ENCODE measurements around the gene PITPNM1.

PITPNM1 gene

GRCh38 chr11:67503119-67504004, 1.8 kb downstream of the PITPNM1 start:
- no peak for DNase-seq (ENCODE audit: low spot score)

DNA sequence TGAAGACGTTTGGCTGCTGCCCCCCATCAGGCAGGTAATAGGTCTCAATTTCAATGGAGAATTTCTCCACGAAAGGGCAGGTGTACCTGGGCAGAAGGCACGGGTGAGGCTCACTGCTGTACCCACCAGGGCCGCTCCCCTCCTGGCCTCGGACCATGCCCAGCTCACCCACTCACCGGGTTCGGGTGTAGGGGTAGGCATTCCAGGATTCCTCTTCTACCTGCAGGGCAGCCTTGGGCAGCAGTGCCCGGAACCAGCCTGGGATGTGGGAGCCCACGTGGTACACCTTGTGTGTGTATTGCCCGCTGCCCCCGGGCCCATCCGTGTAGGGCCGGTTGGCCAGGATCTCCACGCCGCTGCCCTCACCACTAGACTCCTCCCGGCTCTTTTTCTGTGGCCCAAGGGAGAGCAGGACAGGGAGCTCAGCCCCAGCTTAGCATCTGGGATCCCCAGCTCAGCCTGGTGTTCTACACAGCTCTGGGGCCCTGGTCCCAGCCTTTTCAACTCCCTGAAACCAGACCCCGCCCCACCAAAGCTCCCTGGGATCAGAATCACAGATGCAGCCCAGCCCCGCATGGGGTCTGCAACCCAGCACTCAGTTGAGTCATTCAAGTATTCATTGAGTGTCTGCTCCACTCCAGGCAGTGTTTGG, 2.7 kb downstream of the PITPNM1 start:
- no peak for DNase-seq (ENCODE audit: low spot score)

GRCh38 chr11:67501854-67502253, 3.3 kb downstream of the PITPNM1 start:
- DNase-seq (ENCODE audit: low spot score): no peak

GRCh38 chr11:67500831-67501715, 4.1 kb downstream of the PITPNM1 start:
- no peak for DNase-seq (ENCODE audit: low spot score)

DNA sequence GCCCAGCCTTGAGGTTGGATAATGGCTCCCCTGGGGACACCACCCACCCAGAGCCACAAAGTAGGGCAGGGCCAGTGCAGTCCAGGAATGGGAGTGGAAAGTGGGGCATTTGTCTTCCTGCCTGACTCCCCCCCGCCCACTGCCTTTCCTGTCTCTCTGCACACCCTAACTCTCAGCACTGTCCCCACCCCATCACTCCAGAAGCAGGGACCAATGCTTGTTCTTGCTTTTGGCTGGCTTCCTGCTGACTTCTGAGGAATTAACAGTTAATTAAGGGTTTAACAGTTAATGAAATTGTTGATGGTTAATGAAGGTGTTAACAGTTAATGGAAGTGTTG, 4.7 kb downstream of the PITPNM1 start:
- no peak for DNase-seq (ENCODE audit: low spot score)

DNA sequence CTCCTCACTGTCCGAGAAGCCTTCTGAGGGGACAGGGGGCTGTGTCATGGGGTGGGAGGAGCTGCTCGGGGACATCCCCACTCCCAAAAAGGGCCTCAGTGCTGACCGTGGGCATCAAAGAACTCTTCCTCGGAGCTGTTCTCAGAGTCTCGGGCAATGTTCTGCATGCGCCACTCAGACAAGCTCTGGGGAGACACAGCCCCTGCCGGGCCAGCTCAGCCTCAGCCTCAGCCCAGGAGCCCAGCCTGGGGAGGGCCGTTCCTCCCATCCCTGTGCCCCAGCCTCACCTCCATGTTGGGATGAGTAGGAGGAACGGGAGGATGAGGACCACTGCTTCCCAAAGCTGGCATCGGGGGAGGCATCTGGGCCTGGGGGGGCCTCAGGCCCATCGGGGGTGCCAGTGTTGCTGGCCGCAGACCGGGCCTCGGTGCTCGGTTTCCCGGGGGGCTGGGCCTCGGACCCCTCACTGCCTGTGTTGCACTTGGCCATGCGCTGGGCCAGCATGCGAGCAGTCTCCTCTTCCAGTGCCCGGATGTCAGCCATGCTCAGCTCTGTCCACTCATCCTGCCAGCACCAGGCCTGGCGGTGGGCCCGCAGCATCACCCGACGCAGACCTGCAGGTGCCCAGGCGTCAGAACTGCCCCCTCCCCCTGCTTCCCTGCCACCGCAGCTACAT, 5.2 kb downstream of the PITPNM1 start:
- no peak for DNase-seq (ENCODE audit: low spot score)

DNA sequence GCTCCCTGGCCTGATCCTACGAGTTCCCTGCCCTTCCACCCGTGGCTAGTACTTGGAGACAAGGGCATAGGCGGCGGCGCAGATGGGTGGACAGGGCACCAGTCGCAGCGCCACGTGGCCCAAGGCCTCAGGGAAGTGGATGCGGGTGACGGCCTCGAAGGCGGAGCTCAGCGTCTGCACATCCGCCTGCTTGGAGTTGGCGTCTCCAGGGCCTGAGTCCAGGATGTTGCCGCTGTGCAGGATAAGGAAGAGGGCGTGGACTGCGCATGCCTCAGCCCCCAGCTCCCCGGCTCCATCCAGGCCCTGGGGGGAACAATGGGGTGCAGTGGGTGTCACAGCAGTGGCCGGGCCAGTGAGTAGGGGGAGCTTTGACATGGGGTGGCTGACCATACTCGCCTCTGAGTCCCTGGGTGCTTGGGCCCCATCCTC, 6.6 kb downstream of the PITPNM1 start:
- no peak for DNase-seq (ENCODE audit: low spot score)

- no peak for DNase-seq (ENCODE audit: low spot score)
Observed at GRCh38 chr11:67497656-67498291, 7.4 kb downstream of the PITPNM1 start.

DNA sequence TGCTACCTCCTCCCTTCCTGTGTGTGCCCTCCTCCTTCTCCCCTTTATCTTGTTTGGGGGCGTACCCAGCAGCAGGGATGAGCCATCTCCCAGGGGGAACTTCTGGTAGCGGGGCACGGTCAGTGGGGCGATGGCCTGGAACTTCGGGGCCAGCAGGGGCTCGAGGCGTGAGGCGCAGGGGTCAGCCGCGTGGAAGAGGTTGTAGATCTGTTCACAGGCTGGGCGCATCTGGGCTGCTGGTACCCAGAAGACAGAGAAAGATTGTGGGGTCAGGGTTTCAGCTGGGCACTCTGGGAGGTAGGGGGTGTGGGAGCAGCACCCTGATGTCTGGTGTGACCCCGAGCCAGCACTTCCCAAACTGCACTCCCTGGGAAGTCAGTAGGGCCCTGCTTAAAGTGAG, 9.1 kb downstream of the PITPNM1 start:
- no peak for DNase-seq (ENCODE audit: low spot score)

GRCh38 chr11:67495234-67496005, 9.7 kb downstream of the PITPNM1 start:
- DNase-seq (ENCODE audit: low spot score): no peak

DNA sequence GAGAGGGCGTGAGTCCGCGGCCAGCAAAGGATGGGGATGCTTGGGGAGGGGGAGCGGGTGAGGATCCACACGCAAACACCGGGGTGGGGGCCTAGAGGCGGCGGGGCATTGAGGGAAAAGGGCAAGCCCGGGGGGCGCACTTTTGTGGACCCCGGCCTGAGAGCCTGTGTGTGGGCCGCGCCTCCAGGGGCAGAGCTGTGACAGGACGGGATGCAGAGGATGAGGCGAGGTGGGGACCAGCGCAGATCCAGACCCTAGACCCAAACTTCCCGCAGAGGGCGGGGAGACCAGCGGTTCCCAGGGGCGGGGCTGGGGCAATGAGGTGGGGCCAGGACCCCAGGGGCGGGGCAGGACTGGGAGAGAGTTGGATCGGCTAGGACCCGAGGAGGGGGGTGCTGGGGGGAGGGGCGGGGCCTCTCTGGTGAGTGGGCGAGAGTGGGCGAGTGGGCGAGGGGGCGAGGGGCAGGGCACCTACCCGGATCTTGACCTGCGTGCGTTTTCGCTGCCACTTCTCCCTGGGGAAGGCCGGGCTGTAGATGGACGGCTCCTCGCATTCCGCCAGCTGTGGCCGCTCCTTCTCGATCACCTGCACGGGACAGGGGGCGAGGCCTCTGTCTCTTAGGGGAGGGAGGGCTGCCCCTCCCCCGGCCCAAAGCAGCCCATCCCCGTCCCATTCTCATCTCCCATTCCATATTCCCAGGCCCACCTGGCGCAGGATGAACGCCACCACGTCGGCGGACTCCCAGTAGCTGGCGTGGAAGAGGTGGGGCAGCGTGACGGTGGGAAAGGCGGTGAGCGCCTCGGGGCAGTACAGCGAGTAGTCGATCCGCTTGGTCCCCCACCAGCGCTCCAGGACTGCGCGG, 10.6 kb downstream of the PITPNM1 start:
- no peak for DNase-seq (ENCODE audit: low spot score)

- no peak for DNase-seq (ENCODE audit: low spot score)
Observed at GRCh38 chr11:67493548-67494370, 11.4 kb downstream of the PITPNM1 start.

GRCh38 chr11:67492801-67493547, 12.2 kb downstream of the PITPNM1 start:
- DNase-seq (ENCODE audit: low spot score): no peak

- DNase-seq (ENCODE audit: low spot score): no peak
Observed at GRCh38 chr11:67492069-67492727, 13.0 kb downstream of the PITPNM1 start.

DNA sequence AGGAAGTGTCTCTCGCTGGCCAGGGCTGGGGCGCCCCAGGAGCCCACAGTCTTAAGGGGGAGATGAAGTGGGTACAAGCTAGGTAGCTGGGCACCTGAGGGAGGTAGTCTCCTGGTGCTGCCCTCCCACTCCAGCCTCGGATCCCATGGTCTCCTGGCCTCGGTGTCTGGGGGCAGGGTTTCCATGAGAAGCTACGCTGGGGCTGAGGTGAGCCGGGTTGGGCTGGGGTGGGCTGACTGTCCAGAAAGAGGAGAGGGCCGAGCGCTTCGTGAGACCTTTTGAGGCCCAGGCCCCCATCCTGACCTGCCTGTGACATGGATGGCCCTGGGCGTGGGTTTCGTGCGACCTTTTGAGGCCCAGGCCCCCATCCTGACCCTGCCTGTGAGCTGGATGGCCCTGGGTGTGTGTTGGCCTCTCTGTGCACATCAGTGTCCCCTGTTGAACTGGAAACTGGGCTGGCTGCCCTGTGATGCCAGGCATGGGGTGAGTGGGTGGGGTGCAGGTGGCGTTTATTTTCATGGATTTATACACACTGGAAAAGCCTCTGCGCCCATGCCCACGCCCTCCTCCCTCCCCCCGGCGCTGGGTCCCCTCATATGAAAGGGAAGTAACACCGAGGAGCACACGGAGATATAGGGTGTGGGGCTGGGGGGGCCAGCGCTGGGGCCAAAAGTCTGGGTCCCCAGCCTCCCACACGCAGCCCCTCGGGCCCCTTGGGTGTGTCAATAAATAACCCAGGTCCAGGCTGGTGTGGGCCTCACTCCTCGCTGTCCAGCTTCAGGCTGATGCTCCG, 13.7 kb downstream of the PITPNM1 start:
- no peak for DNase-seq (ENCODE audit: low spot score)

DNA sequence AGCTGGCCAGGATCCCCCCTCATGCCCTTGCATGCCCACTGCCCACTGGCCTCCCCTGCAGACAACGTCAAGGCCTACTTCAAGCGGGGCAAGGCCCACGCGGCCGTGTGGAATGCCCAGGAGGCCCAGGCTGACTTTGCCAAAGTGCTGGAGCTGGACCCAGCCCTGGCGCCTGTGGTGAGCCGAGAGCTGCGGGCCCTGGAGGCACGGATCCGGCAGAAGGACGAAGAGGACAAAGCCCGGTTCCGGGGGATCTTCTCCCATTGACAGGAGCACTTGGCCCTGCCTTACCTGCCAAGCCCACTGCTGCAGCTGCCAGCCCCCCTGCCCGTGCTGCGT, 14.5 kb downstream of the PITPNM1 start:
- DNase-seq (ENCODE audit: low spot score): no peak
